GM21786 (cell line): ENCODE results near the gene POLK.
"Not testable (repeated sequence)": the region's sequence is repeated elsewhere in the genome, so short reads cannot be mapped to it uniquely, and the experiment has no call there.

Experiments
- ATAC-seq: cut with Tn5 transposase; IDR thresholded peaks from one replicate; pipeline ENCODE4 v1.9.1; 2021; ENCODE audit not compliant: unreplicated experiment

Gene POLK

DNA sequence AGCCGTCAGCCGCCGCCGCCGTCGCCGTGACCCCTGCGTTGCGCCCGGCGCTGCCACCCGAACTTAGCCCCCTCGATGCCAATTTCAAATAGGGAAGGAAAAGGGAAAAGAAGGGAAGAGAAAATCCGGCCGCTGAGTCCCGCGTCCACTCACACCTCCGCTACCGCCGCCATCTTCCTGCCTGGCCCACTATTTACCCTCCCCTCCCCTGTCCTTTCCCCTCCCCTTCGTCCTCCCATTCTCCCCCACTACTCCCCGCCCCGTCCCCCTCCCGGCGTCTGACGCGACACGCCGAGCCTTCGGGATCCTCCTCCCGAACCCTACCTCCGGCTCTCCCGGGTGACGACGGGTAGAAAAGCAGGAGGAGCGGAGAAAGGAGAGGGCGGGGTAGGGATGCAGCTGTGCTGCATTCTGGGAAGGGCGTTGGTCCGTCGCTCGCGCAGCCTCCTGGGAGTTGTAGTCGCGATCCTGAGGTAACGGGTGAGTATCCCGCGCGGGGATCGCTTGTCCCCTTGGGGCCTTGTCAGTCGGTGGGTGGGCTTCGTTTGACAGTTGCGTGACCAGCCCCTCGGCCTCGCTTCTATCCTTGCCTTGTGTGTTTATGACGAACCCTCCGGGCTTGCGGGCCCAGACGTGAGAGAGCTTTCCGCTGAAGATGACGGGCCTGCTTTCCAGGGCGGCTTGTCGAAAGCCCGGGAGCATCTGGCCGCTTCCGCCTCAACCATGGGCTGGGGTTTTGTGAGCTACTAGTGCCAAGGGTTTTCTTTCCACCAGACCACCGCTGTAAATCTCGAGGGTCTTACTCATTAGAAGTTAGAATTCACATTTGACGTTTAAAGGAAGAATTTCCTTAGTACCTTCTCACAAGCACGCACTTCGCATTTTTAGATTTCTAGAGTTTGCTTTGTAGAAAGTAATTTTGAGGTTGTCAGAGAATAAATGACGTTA, at the start of gene POLK, which contains the start of gene CERT1:
Gene POLK (plus strand): TSS at position 457 of the 948 bp plus-strand sequence.
Gene CERT1 (minus strand): TSS at position 195 of the 948 bp plus-strand sequence. CDS start 422 bp downstream, outside the sequence.
- ATAC-seq = peak; percentile 83

- ATAC-seq = no peak
These were observed 48.0 kb upstream of the POLK start for GRCh38 chr5:75463726-75464125.

DNA sequence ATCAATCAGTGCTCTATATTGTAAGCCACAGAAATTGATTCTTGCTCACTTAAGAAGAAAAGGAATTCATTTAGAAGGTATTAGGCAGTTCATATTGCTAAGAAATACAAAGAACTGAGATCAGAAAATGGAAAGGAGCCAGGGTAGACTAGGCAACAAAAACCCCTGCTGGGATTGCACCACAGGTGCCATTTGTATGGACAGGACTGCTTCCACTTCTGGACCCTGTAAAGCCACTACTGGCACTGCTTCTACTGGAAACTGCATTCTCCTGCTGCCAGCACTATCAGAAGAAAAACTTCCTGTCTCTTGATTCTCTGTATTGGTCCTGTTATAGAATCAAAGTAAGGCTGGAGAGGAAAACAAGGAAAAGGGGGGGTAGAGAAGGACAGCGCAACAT, 46.2 kb upstream of the POLK start:
- no peak for ATAC-seq

- ATAC-seq = no peak
These were observed 45.5 kb upstream of the POLK start for GRCh38 chr5:75466006-75466716.

DNA sequence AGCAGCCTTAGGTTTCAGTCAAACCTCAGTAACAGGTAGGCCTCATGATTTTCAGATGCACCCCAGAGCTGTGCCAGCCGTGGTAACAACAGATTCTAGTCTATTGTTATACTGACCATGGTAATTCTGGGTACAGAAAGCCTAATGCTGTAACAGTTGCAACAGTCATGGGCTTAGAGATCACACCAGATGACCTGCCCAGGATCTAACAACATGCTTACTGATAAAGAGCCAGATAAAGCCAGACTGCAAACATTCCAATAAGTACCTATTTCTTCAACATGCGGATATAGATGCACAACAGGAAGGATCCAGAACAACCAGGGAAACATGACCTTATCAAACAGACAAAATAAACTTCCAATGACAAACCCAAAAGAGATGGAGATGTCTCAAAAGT, 43.1 kb upstream of the POLK start:
- no peak for ATAC-seq

DNA sequence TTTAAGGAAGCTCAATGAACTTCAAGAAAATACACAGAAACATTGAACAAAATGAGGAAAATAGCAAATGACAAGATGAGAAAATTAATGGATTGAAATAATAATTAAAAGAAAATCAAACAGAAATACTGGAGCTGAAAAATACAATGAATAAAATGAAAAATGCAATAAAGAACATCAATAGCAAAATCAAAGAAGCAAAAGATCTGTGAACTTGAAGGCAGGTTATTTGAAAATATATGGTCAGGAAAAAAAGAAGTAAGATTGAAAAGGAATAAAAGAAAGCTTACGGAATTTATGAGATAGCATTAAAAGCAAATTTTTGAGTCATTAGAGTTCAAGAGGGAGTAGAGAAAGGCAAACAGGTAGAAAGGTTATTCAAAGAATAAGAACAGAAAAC, 42.7 kb upstream of the POLK start:
- no peak for ATAC-seq

GRCh38 chr5:75471193-75471592, 40.5 kb upstream of the POLK start:
- no peak for ATAC-seq

GRCh38 chr5:75472973-75473372, 38.7 kb upstream of the POLK start:
- ATAC-seq = no peak

DNA sequence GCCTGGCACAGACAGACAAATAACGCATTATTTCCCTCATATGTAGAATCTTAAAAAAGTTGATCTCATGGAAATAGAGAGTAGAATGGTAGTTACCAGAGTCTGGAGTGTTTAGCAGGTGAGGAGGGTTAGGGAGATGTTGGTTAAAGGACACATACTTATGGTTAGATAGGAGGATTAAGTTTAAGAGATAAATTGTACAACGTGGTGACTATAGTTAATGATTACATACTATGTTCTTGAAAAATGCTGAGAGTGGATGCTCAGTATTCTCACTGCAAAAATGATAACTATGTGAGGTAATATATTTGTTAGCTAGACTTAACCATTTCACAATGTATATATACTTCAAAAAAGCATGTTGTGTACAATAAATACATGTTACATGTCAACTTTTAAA, 38.2 kb upstream of the POLK start:
- no peak for ATAC-seq

GRCh38 chr5:75475364-75475763, 36.3 kb upstream of the POLK start:
- no peak for ATAC-seq

GRCh38 chr5:75481024-75481423, 30.7 kb upstream of the POLK start:
- no peak for ATAC-seq

- no peak for ATAC-seq
These were observed 29.2 kb upstream of the POLK start for GRCh38 chr5:75482482-75482881.

DNA sequence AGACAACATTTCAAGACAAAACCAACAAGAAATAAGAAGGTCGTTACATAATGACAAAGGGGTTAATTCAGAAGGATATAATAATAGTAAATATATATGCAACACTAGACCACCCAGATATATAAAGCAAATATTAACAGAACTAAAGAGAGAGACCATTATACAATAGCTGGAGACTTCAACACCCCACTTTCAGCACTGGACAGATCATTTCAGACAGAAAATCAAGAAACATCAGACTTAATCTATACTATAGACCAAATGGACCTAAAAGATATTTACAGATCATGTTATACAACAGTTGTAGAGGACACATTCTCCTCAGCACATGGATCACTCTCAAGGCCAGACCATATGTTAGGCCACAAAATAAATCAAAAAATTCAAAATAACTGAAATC, 27.1 kb upstream of the POLK start:
- no peak for ATAC-seq

DNA sequence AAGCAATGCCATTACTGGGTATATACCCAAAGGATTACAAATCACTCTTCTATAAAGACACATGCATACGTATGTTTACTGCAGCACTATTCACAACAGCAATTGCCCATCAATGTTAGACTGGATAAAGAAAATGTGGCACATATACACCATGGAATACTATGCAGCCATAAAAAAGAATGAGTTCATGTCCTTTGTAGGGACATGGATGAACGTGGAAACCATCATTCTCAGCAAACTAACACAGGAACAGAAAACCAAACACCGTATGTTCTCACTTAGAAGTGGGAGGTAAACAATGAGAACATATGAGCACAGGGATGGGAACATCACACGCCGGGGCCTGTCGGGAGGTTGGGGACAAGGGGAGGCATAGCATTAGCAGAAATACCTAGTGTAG, 21.8 kb upstream of the POLK start:
- not testable (repeated sequence) for ATAC-seq

- no peak for ATAC-seq
These were observed 20.1 kb upstream of the POLK start for GRCh38 chr5:75491621-75492020.

DNA sequence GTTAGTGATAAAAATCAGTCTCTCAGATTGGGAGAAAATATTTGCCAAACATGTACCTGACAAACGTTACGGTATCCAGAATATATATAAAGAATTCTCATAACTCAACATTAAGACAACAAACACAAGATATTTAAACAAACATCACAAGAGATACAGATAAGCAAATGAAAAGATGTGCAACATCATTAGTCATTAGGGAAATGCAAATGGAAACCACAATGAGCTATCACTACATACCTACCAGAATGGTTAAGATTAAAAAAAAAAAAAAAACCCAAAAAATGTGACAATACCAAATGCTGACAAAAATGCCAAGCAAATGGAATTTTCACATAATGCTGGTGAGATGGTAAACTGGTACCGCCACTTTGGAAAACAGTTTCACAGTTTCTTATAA, 15.7 kb upstream of the POLK start:
- ATAC-seq = no peak

DNA sequence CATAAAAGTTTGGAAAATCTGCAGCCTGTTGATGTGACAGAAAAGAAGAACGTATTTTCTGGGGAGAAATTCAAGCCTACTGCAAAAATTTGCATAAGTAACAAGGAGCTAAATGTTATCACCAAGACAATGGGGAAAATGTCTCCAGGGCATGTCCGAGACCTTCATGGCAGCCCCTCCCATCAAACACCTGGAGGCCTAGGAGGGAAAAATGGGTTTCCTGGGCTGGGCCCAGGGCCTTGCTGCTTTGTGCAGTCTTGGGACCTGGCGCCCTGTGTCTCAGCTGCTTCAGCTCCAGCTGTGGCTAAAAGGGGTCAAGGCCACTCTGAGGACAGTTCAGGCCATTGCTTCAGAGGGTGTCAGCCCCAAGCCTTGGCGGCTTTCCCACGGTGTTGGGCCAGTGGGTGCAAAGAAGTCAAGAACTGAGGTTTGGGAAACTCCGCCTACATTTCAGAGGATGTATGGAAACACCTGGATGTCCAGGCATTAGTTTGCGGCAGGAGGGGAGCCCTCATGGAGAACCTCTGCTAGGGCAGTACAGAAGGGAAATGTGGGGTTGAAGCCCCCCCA, 13.4 kb upstream of the POLK start:
- no peak for ATAC-seq

- not testable (repeated sequence) for ATAC-seq
These were observed 12.8 kb upstream of the POLK start for GRCh38 chr5:75498875-75499274.

DNA sequence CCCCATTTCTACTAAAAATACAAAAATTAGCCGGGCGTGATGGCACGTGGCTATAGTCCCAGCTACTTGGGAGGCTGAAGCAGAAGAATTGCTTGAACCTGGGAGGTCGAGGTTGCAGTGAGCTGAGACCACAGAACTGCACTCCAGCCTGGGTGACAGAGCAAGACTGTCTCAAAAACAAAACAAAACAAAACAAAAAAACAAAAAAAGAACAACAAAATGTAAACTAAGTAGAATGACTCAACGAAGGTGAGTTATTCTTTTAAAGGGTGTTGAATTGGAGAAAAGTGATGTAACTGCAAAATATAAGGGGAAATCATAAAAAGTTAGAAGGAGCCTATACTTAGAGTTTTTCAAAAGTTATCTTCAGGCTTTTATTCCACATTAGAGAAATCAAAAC, 6.6 kb upstream of the POLK start:
- not testable (repeated sequence) for ATAC-seq

GRCh38 chr5:75507841-75508240, 3.9 kb upstream of the POLK start:
- ATAC-seq = no peak

DNA sequence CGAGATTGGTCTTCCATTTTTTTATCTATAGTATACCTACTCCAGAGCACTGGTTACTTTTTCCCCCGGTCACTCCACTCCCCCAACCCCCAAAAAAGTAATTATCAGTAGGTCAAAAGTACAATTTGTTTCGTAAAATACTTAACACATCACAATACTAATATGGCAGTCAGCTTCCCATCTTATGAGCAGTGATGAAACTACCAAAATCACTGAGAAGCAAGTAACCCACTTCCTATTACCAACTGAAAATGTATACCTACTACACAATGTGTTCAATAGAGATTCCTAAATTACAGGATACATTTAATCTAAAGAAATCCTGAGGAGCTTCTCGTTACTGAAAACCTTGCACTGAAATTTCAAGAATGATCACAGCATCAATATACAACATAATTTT, 2.1 kb upstream of the POLK start:
- ATAC-seq = no peak

- ATAC-seq = no peak
These were observed 1.7 kb upstream of the POLK start for GRCh38 chr5:75509956-75510355.
